Tibial nerve (tissue), 4 donors: ENCODE measurements around the gene CAMTA1. TPM values are rescaled to one million over a fixed set of nuclear protein-coding genes. Genes with fewer than 3 reads are reported as not detected.

ENCODE experiments used
- DNase-seq, 2 donors: peaks; one replicate each; pipeline ENCODE4 v3.0.0-alpha.2; 2019; ENCODE audit warnings: low spot score in 2 of 2
- H3K27ac ChIP-seq, 4 donors: fragments of 200-600 bp; sonication (generic) in 3 of 4; one replicate each; pipeline ENCODE4 v1.5.1; 2017 to 2019; ENCODE audit warnings: mild to moderate bottlenecking in 1 of 4
- H3K27me3 ChIP-seq, 2 donors: fragments of 200-600 bp; sonication (generic) in 1 of 2; one replicate each; pipeline versions ENCODE4 v1.5.1 to v1.6.0; 2017 to 2019
- H3K36me3 ChIP-seq, 3 donors: fragments of 200-600 bp; sonication (generic); one replicate each; pipeline ENCODE4 v1.5.1; 2018 to 2019
- H3K4me1 ChIP-seq, 4 donors: fragments of 200-600 bp; sonication (generic) in 3 of 4; one replicate each; pipeline ENCODE4 v1.5.1; 2017 to 2019
- H3K4me3 ChIP-seq, 4 donors: fragments of 200-600 bp; sonication (generic) in 3 of 4; one replicate each; pipeline ENCODE4 v1.5.1; 2017 to 2019; ENCODE audit warnings: mild to moderate bottlenecking in 1 of 4, moderate library complexity in 1 of 4
- H3K9me3 ChIP-seq, 4 donors: fragments of 200-600 bp; sonication (generic) in 3 of 4; one replicate each; pipeline ENCODE4 v1.5.1; 2017 to 2019
- EP300 ChIP-seq, 2 donors: sonication (generic); formaldehyde crosslinking; IDR thresholded peaks; one replicate each; pipeline ENCODE4 v1.6.1; 2017; ENCODE audit warnings: antibody characterized with exemption in 2 of 2, mild to moderate bottlenecking in 1 of 2
- POLR2A ChIP-seq, 2 donors: fragments of 450-650 bp; IDR thresholded peaks; one replicate each; pipeline ENCODE4 v1.6.1; 2017; ENCODE audit warnings: antibody characterized with exemption in 2 of 2, mild to moderate bottlenecking in 2 of 2, moderate library complexity in 2 of 2
- WGBS, 2 donors: methylation state at CpG; one replicate each; pipeline ENCODE4 v1.1.5; 2018; 5-methylcytosine and 5-hydroxymethylcytosine counted together
- total RNA-seq, 4 donors: library from RNA; depleted of rRNA; stranded (reverse); fragments of >200 nt; gene quantifications; one replicate each; pipeline ENCODE4 v1.1.0, GENCODE V29; 2016
- TF ChIP-seq, protein P1 (sequence below), 5 experiments: fragments of 200-600 bp in 3 of 5; fragments of 450-650 bp in 2 of 5; sonication (generic) in 3 of 5; IDR thresholded peaks; one replicate each; pipeline ENCODE4 v1.5.1; 2016 to 2019; ENCODE audit warnings: antibody characterized with exemption in 5 of 5, mild to moderate bottlenecking in 3 of 5, moderate library complexity in 2 of 5

CAMTA1 gene
- total RNA-seq, 4 donors from 2014 or later: 41.8 to 104 (median 87.2) TPM

DNA sequence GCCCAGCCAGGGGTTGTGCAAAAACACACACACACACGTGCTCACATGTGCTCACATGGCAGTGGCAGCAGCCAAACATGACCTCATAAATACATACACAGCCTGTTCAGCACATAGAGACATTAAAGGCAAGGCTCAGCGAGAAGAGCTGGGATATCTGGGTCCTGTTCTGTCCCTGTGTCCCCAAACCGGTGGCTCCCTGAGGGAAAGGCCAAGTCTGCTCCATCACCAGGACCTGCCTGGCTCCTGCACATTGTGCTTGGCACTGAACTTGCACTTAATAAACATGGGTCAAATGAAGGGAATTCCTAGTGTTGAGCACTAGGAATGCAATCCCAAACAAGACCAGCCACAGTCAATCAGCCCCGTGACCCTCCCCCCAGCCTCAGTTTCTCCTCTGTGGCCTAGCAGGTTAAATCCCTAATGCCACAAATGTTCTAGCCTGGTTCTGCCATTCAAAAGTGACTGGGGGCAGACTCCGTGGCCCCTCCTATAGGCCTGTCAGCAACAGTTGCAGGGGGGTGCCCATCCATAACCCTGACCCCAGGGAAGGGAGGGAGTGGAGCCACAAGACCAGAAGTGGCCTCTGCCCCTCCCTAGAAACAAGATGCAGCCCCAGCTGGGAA, 825.0 kb downstream of the CAMTA1 start:
- Histone ChIP-seq H3K27ac (no peak overlapping the region), H3K27me3 (no peaks in the 10 kb centered on the region), H3K4me3 (no peak overlapping the region), H3K4me1 (no peaks in the 10 kb centered on the region), H3K9me3 (peaks cover 0 to 24% (median 0%) of the 10 kb centered on the region in 4 donors), H3K36me3 (no peaks in the 10 kb centered on the region)
- TF ChIP-seq, protein P1, sequence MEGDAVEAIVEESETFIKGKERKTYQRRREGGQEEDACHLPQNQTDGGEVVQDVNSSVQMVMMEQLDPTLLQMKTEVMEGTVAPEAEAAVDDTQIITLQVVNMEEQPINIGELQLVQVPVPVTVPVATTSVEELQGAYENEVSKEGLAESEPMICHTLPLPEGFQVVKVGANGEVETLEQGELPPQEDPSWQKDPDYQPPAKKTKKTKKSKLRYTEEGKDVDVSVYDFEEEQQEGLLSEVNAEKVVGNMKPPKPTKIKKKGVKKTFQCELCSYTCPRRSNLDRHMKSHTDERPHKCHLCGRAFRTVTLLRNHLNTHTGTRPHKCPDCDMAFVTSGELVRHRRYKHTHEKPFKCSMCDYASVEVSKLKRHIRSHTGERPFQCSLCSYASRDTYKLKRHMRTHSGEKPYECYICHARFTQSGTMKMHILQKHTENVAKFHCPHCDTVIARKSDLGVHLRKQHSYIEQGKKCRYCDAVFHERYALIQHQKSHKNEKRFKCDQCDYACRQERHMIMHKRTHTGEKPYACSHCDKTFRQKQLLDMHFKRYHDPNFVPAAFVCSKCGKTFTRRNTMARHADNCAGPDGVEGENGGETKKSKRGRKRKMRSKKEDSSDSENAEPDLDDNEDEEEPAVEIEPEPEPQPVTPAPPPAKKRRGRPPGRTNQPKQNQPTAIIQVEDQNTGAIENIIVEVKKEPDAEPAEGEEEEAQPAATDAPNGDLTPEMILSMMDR (IDR thresholded peaks at IDR 0.05): no peak
- TF ChIP-seq POLR2A (IDR thresholded peaks at IDR 0.05): no peak
- no peak for TF ChIP-seq EP300 (IDR thresholded peaks at IDR 0.05)
- 77 to 78% methylated on average over 5 of the region's 5 CpGs for WGBS, 2 donors
- DNase-seq: no peak

DNA sequence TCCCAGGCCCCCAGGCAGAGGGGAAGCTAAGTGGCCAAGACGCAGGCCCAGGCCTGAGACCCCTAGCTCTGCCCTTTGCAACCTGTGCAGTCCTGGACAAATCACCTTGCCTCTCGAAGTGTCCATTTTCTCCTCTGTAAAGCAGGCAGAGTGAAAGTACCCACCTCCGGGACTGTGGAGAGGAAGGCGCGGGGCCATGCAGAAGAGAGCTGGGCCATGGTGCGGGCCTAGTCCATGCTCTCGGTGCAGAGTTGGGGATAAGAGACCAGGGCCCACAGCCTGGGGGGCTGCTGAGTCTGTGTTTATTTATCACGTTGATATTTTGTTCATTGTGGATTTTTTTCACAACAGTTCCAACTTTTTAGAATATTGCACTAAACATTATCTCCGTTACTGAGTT, 825.7 kb downstream of the CAMTA1 start:
- 84 to 87% methylated on average over 9 of the region's 9 CpGs for whole genome bisulfite sequencing, 2 donors
- no peaks in the 10 kb centered on the region for H3K4me1 ChIP-seq
- DNase-seq: no peak
- TF ChIP-seq EP300 (IDR thresholded peaks at IDR 0.05): no peak
- TF ChIP-seq, protein P1 (IDR thresholded peaks at IDR 0.05): no peak
- TF ChIP-seq POLR2A (IDR thresholded peaks at IDR 0.05): no peak
- H3K4me3 ChIP-seq: no peak overlapping the region
- H3K9me3 ChIP-seq: peaks cover 0 to 17% (median 0%) of the 10 kb centered on the region in 4 donors
- no peaks in the 10 kb centered on the region for H3K27me3 ChIP-seq
- no peaks in the 10 kb centered on the region for H3K36me3 ChIP-seq
- H3K27ac ChIP-seq: no peak overlapping the region

DNA sequence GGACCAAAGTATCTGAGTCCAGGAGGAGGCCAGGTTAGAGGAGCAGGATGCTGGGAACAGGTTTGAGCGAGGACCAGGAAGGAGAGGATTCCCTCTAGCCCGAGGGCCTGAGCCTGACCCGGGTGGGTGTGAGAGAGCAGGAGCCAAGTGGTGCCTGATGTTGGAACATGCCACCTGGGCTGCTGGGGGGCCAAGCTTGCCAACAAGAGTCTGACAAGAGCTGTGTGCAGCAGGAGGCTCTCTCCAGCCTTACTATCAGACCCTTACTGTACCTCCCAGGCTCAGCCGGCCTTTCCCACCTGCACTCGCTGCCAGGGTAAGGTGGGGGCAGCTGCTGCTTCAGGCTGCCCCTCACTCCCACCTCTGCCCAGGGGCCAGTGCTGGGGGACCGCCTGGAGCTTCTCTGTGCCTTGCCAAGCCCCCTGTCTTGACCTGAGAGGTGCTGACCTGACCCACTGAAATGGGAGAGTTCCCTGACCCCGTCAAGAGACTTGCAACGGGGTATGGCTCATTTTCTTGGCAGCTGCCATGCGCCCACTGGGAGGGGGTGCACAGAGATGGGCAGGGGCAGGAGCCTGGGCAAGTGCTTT, 826.3 kb downstream of the CAMTA1 start:
- WGBS, 2 donors: 80 to 86% methylated on average over 6 to 8 of the region's 9 CpGs
- no peaks in the 10 kb centered on the region for H3K27me3 ChIP-seq
- no peaks in the 10 kb centered on the region for H3K4me1 ChIP-seq
- H3K9me3 ChIP-seq: peaks cover 0 to 13% (median 0%) of the 10 kb centered on the region in 4 donors
- H3K27ac ChIP-seq: no peak overlapping the region
- no peak overlapping the region for H3K4me3 ChIP-seq
- no peak for DNase-seq
- TF ChIP-seq, protein P1 (IDR thresholded peaks at IDR 0.05): no peak
- TF ChIP-seq POLR2A (IDR thresholded peaks at IDR 0.05): no peak
- no peak for TF ChIP-seq EP300 (IDR thresholded peaks at IDR 0.05)
- H3K36me3 ChIP-seq: no peaks in the 10 kb centered on the region

DNA sequence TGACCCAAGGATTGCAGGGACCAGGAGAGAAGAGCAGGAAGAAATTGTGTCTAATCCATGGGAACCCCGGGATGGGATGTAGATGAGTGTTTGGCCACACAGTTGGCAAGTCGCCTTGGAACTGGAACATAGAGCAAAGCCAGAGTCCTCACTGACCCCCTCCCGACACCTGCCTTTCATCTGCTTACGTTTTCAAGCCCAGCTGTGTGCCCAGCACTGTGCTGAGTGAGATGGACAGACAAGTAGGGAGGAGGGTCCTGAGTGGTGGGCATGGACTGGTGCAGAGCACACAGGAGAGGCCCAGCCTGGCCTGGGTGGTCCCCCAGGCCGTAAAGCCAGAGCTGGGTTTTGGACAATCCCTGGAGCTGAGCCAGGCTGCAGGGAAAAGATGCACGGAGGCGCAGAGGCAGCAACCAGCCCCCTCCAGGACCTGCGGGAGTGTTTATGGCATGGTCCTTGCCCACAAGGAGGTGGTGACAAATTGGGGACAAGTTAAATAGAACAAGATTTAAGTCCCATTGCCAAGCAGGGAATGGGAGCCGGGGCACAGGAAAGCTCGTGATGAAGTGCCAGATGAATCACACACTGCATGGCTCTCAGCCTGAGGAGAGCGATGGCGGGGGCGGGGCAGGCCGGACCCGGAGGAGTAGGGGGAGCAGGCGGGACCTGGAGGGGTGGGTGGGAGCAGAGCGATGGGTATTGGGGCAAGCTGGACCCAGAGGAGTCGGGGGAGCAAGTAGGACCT, 828.0 kb downstream of the CAMTA1 start:
- WGBS, 2 donors: 67 to 69% methylated on average over 18 of the region's 18 CpGs
- Histone ChIP-seq H3K27ac (no peak overlapping the region), H3K36me3 (no peaks in the 10 kb centered on the region), H3K4me3 (no peak overlapping the region), H3K27me3 (no peaks in the 10 kb centered on the region), H3K4me1 (no peaks in the 10 kb centered on the region), H3K9me3 (peaks cover 0 to 13% (median 0%) of the 10 kb centered on the region in 4 donors)
- no peak for DNase-seq
- TF ChIP-seq, protein P1 (IDR thresholded peaks at IDR 0.05): no peak
- no peak for TF ChIP-seq POLR2A (IDR thresholded peaks at IDR 0.05)
- TF ChIP-seq EP300 (IDR thresholded peaks at IDR 0.05): no peak

DNA sequence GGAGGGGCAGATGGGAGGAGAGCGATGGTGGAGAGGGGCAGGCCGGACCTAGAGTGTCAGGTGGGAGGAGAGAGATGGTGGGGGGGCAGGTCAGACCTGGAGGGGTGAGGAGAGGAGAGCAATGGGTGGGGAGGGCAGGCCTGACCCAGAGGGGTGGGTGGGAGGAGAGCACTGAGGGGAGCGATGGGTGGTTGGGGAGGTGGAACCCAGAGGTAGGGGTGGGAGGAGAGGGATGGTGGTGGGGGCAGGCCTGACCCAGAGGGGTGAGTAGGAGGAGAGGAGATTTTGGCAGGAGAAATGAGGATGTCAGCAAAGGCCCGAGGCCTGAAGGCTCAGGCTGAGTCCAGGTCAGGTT, 828.6 kb downstream of the CAMTA1 start:
- H3K9me3 ChIP-seq: peaks cover 0 to 13% (median 0%) of the 10 kb centered on the region in 4 donors
- WGBS, 2 donors: 73 to 75% methylated on average over 4 of the region's 4 CpGs
- no peak overlapping the region for H3K27ac ChIP-seq
- DNase-seq: no peak
- H3K27me3 ChIP-seq: no peaks in the 10 kb centered on the region
- TF ChIP-seq POLR2A (IDR thresholded peaks at IDR 0.05) (no peak), EP300 (IDR thresholded peaks at IDR 0.05) (no peak)
- TF ChIP-seq, protein P1 (IDR thresholded peaks at IDR 0.05): no peak
- H3K4me1 ChIP-seq: no peaks in the 10 kb centered on the region
- H3K36me3 ChIP-seq: no peaks in the 10 kb centered on the region
- H3K4me3 ChIP-seq: no peak overlapping the region
